Activated T-cell treated with anti-CD3 and anti-CD28 coated beads for 24 hours (primary cell): ENCODE results near the gene KIF1B.

ENCODE experiments used
- DNase-seq: peaks from one replicate; pipeline ENCODE4 v3.0.0-alpha.2; 2020; ENCODE audit warnings: low read depth

KIF1B gene

DNA sequence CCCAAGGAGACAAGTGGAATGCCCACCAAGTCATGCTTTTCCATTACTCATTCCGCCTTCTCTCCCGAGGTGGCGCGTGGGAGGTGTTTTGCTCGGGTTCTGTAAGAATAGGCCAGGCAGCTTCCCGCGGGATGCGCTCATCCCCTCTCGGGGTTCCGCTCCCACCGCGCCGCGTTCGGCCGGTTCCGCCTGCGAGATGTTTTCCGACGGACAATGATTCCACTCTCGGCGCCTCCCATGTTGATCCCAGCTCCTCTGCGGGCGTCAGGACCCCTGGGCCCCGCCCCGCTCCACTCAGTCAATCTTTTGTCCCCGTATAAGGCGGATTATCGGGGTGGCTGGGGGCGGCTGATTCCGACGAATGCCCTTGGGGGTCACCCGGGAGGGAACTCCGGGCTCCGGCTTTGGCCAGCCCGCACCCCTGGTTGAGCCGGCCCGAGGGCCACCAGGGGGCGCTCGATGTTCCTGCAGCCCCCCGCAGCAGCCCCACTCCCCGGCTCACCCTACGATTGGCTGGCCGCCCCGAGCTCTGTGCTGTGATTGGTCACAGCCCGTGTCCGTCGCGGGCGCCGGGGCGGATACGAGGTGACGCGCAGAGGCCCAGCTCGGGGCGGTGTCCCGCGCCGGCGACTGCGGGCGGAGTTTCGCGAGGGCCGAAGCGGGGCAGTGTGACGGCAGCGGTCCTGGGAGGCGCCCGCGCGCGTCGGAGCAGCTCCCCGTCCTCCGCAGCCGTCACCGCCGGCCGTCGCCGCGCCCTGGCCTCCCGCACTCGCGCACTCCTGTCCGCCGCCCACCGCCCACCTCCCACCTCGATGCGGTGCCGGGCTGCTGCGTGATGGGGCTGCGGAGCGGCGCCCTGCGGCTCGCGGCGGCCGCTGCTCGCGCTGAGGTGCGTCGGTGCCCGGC is at the start of gene KIF1B:
Gene KIF1B, plus strand, starts transcription at position 666 of the 906 bp plus-strand sequence. CDS start 21,759 bp downstream, outside the sequence.
- DNase-seq = peak; percentile 96

DNA sequence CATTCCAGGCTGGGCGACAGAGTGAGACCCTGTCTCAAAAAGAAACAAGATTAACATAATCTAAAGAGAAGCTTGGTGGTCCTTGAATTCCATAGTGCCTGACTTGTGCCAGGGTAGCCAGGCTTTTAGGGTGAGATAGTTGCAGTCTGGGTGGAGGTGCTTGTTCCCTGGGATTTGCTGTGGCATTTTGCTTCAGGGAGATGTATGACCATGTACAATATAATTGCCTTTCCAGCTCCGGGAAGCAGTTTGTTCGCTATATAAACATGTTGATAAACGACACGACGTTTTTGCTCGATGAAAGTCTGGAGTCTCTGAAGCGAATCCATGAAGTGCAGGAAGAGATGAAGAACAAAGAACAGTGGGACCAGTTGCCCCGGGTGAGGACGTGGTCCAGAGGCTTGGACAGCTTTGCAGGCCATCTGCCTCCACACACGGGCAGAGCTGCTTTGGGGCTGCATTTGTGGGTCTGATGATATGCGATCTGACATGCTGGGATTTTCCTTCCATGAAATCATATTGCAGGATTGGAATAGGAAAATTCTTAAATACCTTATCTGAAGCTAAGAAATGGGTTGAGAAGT is 49.4 kb upstream of the KIF1B start:
- DNase-seq = no peak

- no peak for DNase-seq
These were observed 48.7 kb upstream of the KIF1B start for GRCh38 chr1:10161541-10162290.

DNA sequence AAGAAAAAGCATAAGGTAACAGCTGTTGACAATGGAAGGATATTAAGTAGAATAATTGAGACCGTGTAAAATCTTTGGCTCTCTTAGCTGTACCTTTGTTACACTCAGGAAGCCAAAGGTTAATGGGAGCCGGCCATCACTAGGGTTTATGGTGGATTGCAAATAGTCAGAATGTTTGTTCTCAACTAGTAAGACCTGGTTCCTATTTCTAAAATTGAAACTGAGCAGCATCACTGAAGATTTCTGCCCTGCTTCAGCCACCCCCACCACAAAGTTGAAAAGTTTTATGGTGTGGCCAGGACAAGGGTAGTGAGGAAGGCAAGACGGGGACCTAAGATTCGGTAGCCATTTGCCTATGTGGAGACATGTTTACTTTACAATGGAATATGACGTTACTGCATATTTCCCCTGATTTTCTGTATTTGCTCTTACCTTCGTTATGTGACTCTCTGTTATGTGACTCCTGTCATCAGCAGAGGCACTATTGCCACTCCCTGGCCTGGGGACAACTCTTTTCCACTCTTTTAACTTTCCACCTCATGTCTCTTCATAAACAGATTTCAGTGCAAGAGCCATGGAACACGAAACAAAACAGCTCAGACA is 41.4 kb upstream of the KIF1B start:
- no peak for DNase-seq

GRCh38 chr1:10170239-10170574 is 40.2 kb upstream of the KIF1B start:
- no peak for DNase-seq

GRCh38 chr1:10171105-10171767 is 39.1 kb upstream of the KIF1B start:
- DNase-seq = no peak

DNA sequence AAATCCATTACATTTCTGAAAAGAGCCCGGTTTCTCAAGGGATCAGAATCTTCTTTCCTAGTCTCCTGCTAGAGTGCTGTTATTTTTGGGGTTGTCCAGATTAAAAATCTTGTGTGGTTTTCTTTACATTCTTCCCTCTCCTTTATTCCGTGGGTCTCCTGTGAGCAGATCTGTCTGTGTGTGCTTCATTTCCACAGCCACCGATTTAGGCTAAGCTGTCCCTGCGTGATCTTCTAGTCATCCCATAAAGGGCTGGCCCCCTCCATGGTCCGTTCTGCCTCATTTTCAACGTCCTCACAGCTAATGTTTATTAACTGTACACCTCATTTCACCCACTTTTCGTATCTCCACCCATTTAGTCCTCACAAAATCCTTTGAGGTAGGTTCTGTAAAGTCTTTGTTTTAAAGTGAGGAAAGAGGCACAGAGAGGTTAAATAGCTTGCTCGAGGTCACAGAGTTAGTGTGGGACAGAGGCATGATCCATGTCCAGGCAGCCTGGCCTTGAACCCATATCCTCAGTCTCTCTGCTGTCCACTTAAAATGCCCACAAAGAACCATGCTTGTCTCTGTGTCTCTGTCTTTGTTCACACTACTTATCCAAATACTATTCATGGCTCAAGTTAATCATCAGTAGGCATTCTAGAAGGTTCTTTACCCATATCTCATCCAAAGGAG is 38.2 kb upstream of the KIF1B start:
- DNase-seq = no peak

- no peak for DNase-seq
These were observed 36.8 kb upstream of the KIF1B start for GRCh38 chr1:10173582-10173981.

- no peak for DNase-seq
These were observed 32.5 kb upstream of the KIF1B start for GRCh38 chr1:10177876-10178275.

- no peak for DNase-seq
These were observed 31.6 kb upstream of the KIF1B start for GRCh38 chr1:10178597-10179405.

DNA sequence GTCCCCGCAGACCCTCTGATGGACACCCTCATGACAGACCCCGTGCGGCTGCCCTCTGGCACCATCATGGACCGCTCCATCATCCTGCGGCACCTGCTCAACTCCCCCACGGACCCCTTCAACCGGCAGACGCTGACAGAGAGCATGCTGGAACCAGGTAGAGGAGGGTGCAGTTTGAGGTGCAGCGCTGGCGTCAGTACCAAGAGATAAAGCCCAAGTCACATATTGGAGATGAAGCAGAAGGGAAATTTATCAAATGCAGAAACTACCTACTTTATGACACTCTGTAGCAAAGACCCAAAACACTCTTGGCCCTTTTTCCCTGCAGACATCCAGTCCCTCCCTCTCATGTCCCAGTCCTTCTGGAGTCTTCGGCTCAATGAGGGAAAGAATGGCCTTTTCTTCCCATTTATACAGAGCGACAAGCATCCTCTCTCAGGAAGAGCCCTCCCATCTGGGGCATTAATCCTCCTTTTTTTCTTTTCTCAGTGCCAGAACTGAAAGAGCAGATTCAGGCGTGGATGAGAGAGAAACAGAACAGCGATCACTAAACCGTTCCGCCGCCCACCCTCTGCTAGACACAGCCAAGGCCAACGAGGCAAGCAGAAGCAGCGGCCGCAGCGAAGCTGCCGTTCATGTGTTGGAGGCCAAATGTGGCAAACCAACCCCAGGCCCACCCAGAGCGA is 30.8 kb upstream of the KIF1B start:
- no peak for DNase-seq

GRCh38 chr1:10181154-10181553 is 29.2 kb upstream of the KIF1B start:
- no peak for DNase-seq

DNA sequence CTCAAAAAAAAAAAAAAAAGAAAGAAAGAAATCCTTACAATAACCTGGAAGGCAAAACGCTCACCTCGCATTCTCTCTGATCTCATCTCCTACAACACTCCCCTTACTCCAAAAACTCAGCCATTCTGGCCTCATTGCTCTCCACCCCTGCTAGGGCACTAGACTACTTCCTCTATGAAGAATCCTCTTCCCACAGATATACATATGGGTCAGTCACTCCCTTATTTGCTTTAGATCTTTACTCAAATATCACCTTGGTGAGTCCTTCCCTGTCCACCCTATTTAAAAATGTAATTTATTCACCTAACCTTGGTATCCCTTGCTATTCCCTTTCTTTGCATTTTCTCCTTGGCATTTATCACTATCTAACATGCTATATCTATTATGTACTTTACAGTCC is 24.6 kb upstream of the KIF1B start:
- DNase-seq = no peak

- DNase-seq = no peak
These were observed 23.9 kb upstream of the KIF1B start for GRCh38 chr1:10186331-10187025.

- DNase-seq = no peak
These were observed 23.4 kb upstream of the KIF1B start for GRCh38 chr1:10187026-10187334.

- no peak for DNase-seq
These were observed 22.2 kb upstream of the KIF1B start for GRCh38 chr1:10188133-10188650.

- no peak for DNase-seq
These were observed 20.7 kb upstream of the KIF1B start for GRCh38 chr1:10189659-10190058.

GRCh38 chr1:10192263-10192662 is 18.1 kb upstream of the KIF1B start:
- DNase-seq = no peak

- no peak for DNase-seq
These were observed 17.1 kb upstream of the KIF1B start for GRCh38 chr1:10193288-10193687.
